Glutamatergic neuron (in vitro differentiated cells): ENCODE measurements around the gene TP53AIP1. TPM values are rescaled to one million over a fixed set of nuclear protein-coding genes. Genes with fewer than 3 reads are reported as not detected.

Source experiments
- DNase-seq: peaks from one replicate; pipeline ENCODE4 v3.0.0; 2022
- H3K27ac Mint-ChIP-seq: one replicate; pipeline ENCODE4 v1.8.0; 2020; ENCODE audit warnings: mild to moderate bottlenecking, mixed read lengths, inconsistent platforms; ENCODE audit not compliant: unreplicated experiment
- H3K27me3 Mint-ChIP-seq: one replicate; pipeline ENCODE4 v1.8.0; 2020; ENCODE audit warnings: mild to moderate bottlenecking, moderate library complexity, mixed read lengths, inconsistent platforms; ENCODE audit not compliant: unreplicated experiment
- H3K36me3 Mint-ChIP-seq: one replicate; pipeline ENCODE4 v1.8.0; 2020; ENCODE audit warnings: mild to moderate bottlenecking, mixed read lengths, inconsistent platforms; ENCODE audit not compliant: unreplicated experiment
- H3K4me1 Mint-ChIP-seq: one replicate; pipeline ENCODE4 v1.8.0; 2020; ENCODE audit warnings: mild to moderate bottlenecking, low read depth, mixed read lengths, inconsistent platforms; ENCODE audit not compliant: unreplicated experiment
- H3K4me3 Mint-ChIP-seq: one replicate; pipeline ENCODE4 v1.8.0; 2020; ENCODE audit warnings: mild to moderate bottlenecking, mixed read lengths, inconsistent platforms; ENCODE audit not compliant: unreplicated experiment
- H3K9me3 Mint-ChIP-seq: one replicate; pipeline ENCODE4 v1.8.0; 2020; ENCODE audit warnings: mild to moderate bottlenecking, moderate library complexity, mixed read lengths, inconsistent platforms; ENCODE audit not compliant: unreplicated experiment
- CTCF ChIP-seq: fragments of 200-600 bp; sonication (generic); IDR thresholded peaks from one replicate; pipeline ENCODE4 v1.5.0; 2021; ENCODE audit not compliant: partially characterized antibody, unreplicated experiment
- total RNA-seq: library from RNA; stranded (reverse); fragmentation: NEBNext Ultra II Directional; extraction: Animal tissue kit (Norgen Biotek cat#: 25700); gene quantifications from one replicate; pipeline ENCODE4 v1.2.1, GENCODE V29; 2021; ENCODE audit not compliant: unreplicated experiment

The TP53AIP1 gene
- total RNA-seq, 1 donor from 2014 or later = 0.34 TPM

- H3K4me3 Mint-ChIP-seq = no peak overlapping the region
- peaks cover 5% of the 10 kb centered on the region for H3K27me3 Mint-ChIP-seq
- no peaks in the 10 kb centered on the region for H3K36me3 Mint-ChIP-seq
- peaks cover 34% of the 10 kb centered on the region for H3K4me1 Mint-ChIP-seq
- no peaks in the 10 kb centered on the region for H3K9me3 Mint-ChIP-seq
- TF ChIP-seq CTCF = no peak
- DNase-seq = no peak
- H3K27ac Mint-ChIP-seq = no peak overlapping the region
These were observed 2.1 kb downstream of the TP53AIP1 start for GRCh38 chr11:128940603-128941002.

- Mint-ChIP-seq H3K9me3 (no peaks in the 10 kb centered on the region), H3K36me3 (no peaks in the 10 kb centered on the region), H3K27me3 (peaks cover 5% of the 10 kb centered on the region), H3K4me1 (peaks cover 34% of the 10 kb centered on the region), H3K27ac (no peak overlapping the region), H3K4me3 (no peak overlapping the region)
- no peak for DNase-seq
- no peak for TF ChIP-seq CTCF
These were observed 2.5 kb downstream of the TP53AIP1 start for GRCh38 chr11:128940156-128940555.

- Mint-ChIP-seq H3K4me1 (peaks cover 34% of the 10 kb centered on the region), H3K27me3 (peaks cover 7% of the 10 kb centered on the region), H3K4me3 (no peak overlapping the region), H3K27ac (no peak overlapping the region), H3K36me3 (no peaks in the 10 kb centered on the region), H3K9me3 (peaks cover under 1% of the 10 kb centered on the region)
- no peak for DNase-seq
- no peak for TF ChIP-seq CTCF
These were observed 3.1 kb downstream of the TP53AIP1 start for GRCh38 chr11:128939591-128939990.

- no peak overlapping the region for H3K4me3 Mint-ChIP-seq
- H3K27me3 Mint-ChIP-seq = peaks cover 11% of the 10 kb centered on the region
- H3K36me3 Mint-ChIP-seq = no peaks in the 10 kb centered on the region
- DNase-seq = no peak
- peaks cover 2% of the 10 kb centered on the region for H3K9me3 Mint-ChIP-seq
- peaks cover 29% of the 10 kb centered on the region for H3K4me1 Mint-ChIP-seq
- H3K27ac Mint-ChIP-seq = no peak overlapping the region
- no peak for TF ChIP-seq CTCF
These were observed 4.3 kb downstream of the TP53AIP1 start for GRCh38 chr11:128938156-128938885.

- Mint-ChIP-seq H3K4me1 (peaks cover 29% of the 10 kb centered on the region), H3K4me3 (no peak overlapping the region), H3K27ac (no peak overlapping the region), H3K9me3 (peaks cover 2% of the 10 kb centered on the region), H3K27me3 (peaks cover 11% of the 10 kb centered on the region), H3K36me3 (no peaks in the 10 kb centered on the region)
- TF ChIP-seq CTCF = no peak
- DNase-seq = no peak
These were observed 5.2 kb downstream of the TP53AIP1 start for GRCh38 chr11:128937480-128937879.
